HCT116 (cell line): ENCODE measurements around the gene POLR2H. TPM values are rescaled to one million over a fixed set of nuclear protein-coding genes. Genes with fewer than 3 reads are reported as not detected.

Source experiments
- ATAC-seq: fragments of 200-7000 bp; cut with Tn5 transposase; 2 replicates; pipeline ENCODE4 v1.9.1; 2020; ENCODE audit warnings: mild to moderate bottlenecking, moderate library complexity
- BruUV-seq: library from RNA; stranded (reverse); fragments of 400-500 nt; replicated peaks from 2 replicates; lab custom pipeline; 2021; lab: Mats Ljungman, UMichigan
- CTCF ChIA-PET: fragments of 300-600 bp; sonication (Branson Sonifier 250); formaldehyde crosslinking; loops from one replicate; lab custom pipeline; 2021; ENCODE audit warnings: antibody characterized with exemption; lab: Charles Lee
- POLR2A ChIA-PET: fragments of 300-600, 350-600 bp; sonication (Branson Sonifier 250); formaldehyde crosslinking; loops from one replicate; lab custom pipeline; 2021; ENCODE audit warnings: antibody characterized with exemption; lab: Charles Lee
- RAD21 ChIA-PET, 2 experiments: fragments of 300-600 bp; sonication (Branson Sonifier 250); formaldehyde crosslinking; loops; one replicate each; lab custom pipeline; 2023; ENCODE audit warnings: low total read pairs in 2 of 2; ENCODE audit not compliant: uncharacterized antibody in 2 of 2, unreplicated experiment in 2 of 2, low non-redundant PET in 1 of 2; lab: Charles Lee
- DNase-seq: peaks from one replicate; pipeline ENCODE4 v3.0.0-alpha.2; 2010; ENCODE audit warnings: low read depth, low spot score
- H2AFZ ChIP-seq: fragments of 200-600 bp; shearing (Covaris generic), sonication (generic); 2 replicates; pipeline ENCODE4 v1.6.1; 2017; ENCODE audit warnings: low read depth, mixed run types, mixed read lengths, antibody characterized with exemption, low read length; ENCODE audit not compliant: poor library complexity, severe bottlenecking
- H3K27ac ChIP-seq: 2 replicates; pipeline ENCODE4 v1.5.1; 2012; ENCODE audit warnings: low read depth, low read length
- H3K27me3 ChIP-seq: fragments of 200-600 bp; sonication (generic); 2 replicates; pipeline ENCODE4 v1.6.1; 2016; ENCODE audit warnings: mixed run types, low read length, mixed read lengths; ENCODE audit not compliant: insufficient read depth
- H3K36me3 ChIP-seq, 2 experiments: fragments of 200-500 bp in 1 of 2; fragments of 200-600 bp in 1 of 2; sonication (Bioruptor generic) in 1 of 2; sonication (generic) in 1 of 2; 2 replicates each; pipeline versions ENCODE4 v1.5.1 to v1.6.1; 2014 to 2016; ENCODE audit warnings: low read length in 2 of 2, inconsistent platforms in 1 of 2, mixed read lengths in 1 of 2, mixed run types in 1 of 2; ENCODE audit not compliant: insufficient read depth in 2 of 2, control insufficient read depth in 1 of 2
- H3K4me1 ChIP-seq, 2 experiments: fragments of 200-600 bp in 1 of 2; sonication (generic) in 1 of 2; 2 replicates each; pipeline versions ENCODE4 v1.5.1 to v1.6.1; 2012 to 2017; ENCODE audit warnings: low read length in 2 of 2, inconsistent platforms in 1 of 2, mild to moderate bottlenecking in 1 of 2, mixed read lengths in 1 of 2, mixed run types in 1 of 2, moderate library complexity in 1 of 2; ENCODE audit not compliant: insufficient read depth in 2 of 2, control insufficient read depth in 1 of 2
- H3K4me2 ChIP-seq: fragments of 200-600 bp; sonication (generic); 2 replicates; pipeline ENCODE4 v1.6.1; 2017; ENCODE audit warnings: mixed run types, low read length, mixed read lengths
- H3K4me3 ChIP-seq, 2 experiments: fragments of 200-600 bp in 1 of 2; sonication (generic) in 1 of 2; replicated peaks in 1 of 2; 2 replicates each; pipeline ENCODE4 v1.5.1; 2011 to 2016; ENCODE audit warnings: low read length in 2 of 2, control low read depth in 1 of 2, low read depth in 1 of 2, mild to moderate bottlenecking in 1 of 2, mixed read lengths in 1 of 2, mixed run types in 1 of 2
- H3K79me2 ChIP-seq: fragments of 200-600 bp; sonication (generic); 2 replicates; pipeline ENCODE4 v1.6.1; 2017; ENCODE audit warnings: mild to moderate bottlenecking, mixed run types, low read length, moderate library complexity, mixed read lengths; ENCODE audit not compliant: insufficient read depth
- H3K9ac ChIP-seq: fragments of 200-600 bp; sonication (generic); 2 replicates; pipeline ENCODE4 v1.6.1; 2016; ENCODE audit warnings: low read length, mixed read lengths
- H3K9me2 ChIP-seq: fragments of 200-600 bp; sonication (generic), shearing (Covaris generic); 2 replicates; pipeline ENCODE4 v1.6.1; 2017; ENCODE audit warnings: mixed run types, mild to moderate bottlenecking, moderate library complexity; ENCODE audit not compliant: insufficient read depth
- H3K9me3 ChIP-seq, 2 experiments: fragments of 200-500 bp in 1 of 2; fragments of 200-600 bp in 1 of 2; sonication (Bioruptor generic) in 1 of 2; sonication (generic) in 1 of 2; 2 replicates each; pipeline ENCODE4 v1.6.1; 2014 to 2017; ENCODE audit warnings: low read length in 2 of 2, mixed read lengths in 2 of 2, inconsistent platforms in 1 of 2, low read depth in 1 of 2, mild to moderate bottlenecking in 1 of 2, mixed run types in 1 of 2, moderate library complexity in 1 of 2; ENCODE audit not compliant: control insufficient read depth in 1 of 2, insufficient read depth in 1 of 2
- H4K20me1 ChIP-seq: fragments of 200-600 bp; sonication (generic), shearing (Covaris generic); 2 replicates; pipeline ENCODE4 v1.6.1; 2017; ENCODE audit warnings: mixed run types, mild to moderate bottlenecking, moderate library complexity; ENCODE audit not compliant: insufficient read depth
- EGR1 ChIP-seq: IDR thresholded peaks from 2 replicates; pipeline ENCODE4 v1.6.1; 2012; ENCODE audit warnings: low read depth
- EZH2 ChIP-seq: fragments of 200-600 bp; sonication (generic); IDR thresholded peaks from 2 replicates; pipeline ENCODE4 v1.6.1; 2017; ENCODE audit warnings: antibody characterized with exemption, mixed run types
- FOSL1 ChIP-seq: IDR thresholded peaks from 2 replicates; pipeline ENCODE4 v1.6.1; 2012; ENCODE audit warnings: low read depth
- POLR2A ChIP-seq: IDR thresholded peaks from 2 replicates; pipeline ENCODE4 v1.7.0; 2011; ENCODE audit warnings: borderline replicate concordance; ENCODE audit not compliant: insufficient read depth, insufficient read length; ENCODE audit errors: extremely low read depth
- POLR2AphosphoS5 ChIP-seq: IDR thresholded peaks from 2 replicates; pipeline ENCODE4 v1.6.1; 2011; ENCODE audit warnings: mild to moderate bottlenecking, low read depth, low read length, moderate library complexity
- RAD21 ChIP-seq: IDR thresholded peaks from 2 replicates; pipeline ENCODE4 v1.6.1; 2012; ENCODE audit warnings: low read depth, mild to moderate bottlenecking
- ZNF274 ChIP-seq: fragments of 200-500 bp; sonication (Bioruptor generic); IDR thresholded peaks from 2 replicates; pipeline ENCODE4 v1.6.1; 2014; ENCODE audit warnings: mild to moderate bottlenecking, low read depth, low read length, inconsistent platforms
- intact Hi-C: fragments of 100-400 bp; cut with micrococcal nuclease; formaldehyde crosslinking; loops from 2 replicates; pipeline ENCODE4 v1.10.0; 2022
- total RNA-seq: library from RNA; stranded (reverse); gene quantifications from one replicate; pipeline ENCODE4 v1.2.1, GENCODE V29; 2021; ENCODE audit not compliant: unreplicated experiment
- TF ChIP-seq, protein P1 (sequence below): IDR thresholded peaks from 2 replicates; pipeline ENCODE4 v1.6.1; 2011; ENCODE audit warnings: mild to moderate bottlenecking, low read length, moderate library complexity; ENCODE audit not compliant: insufficient replicate concordance; ENCODE audit errors: extremely low read depth
- TF ChIP-seq, protein P2 (sequence below): IDR thresholded peaks from 2 replicates; pipeline ENCODE4 v1.6.1; 2012; ENCODE audit warnings: low read depth
- TF ChIP-seq, protein P3 (sequence below), 3 experiments: fragments of 200-600 bp in 1 of 3; sonication (generic) in 1 of 3; IDR thresholded peaks in 2 of 3; conservative IDR thresholded peaks in 1 of 3; 2 replicates each; pipeline ENCODE4 v1.5.1; 2012 to 2017; ENCODE audit warnings: low read depth in 2 of 3, low read length in 2 of 3, antibody characterized with exemption in 1 of 3, borderline replicate concordance in 1 of 3, control low read depth in 1 of 3, mild to moderate bottlenecking in 1 of 3, mixed read lengths in 1 of 3, mixed run types in 1 of 3, moderate library complexity in 1 of 3; ENCODE audit not compliant: insufficient read depth in 1 of 3

The POLR2H gene
- total RNA-seq, 1 experiment from 2014 or later: 156 TPM

DNA sequence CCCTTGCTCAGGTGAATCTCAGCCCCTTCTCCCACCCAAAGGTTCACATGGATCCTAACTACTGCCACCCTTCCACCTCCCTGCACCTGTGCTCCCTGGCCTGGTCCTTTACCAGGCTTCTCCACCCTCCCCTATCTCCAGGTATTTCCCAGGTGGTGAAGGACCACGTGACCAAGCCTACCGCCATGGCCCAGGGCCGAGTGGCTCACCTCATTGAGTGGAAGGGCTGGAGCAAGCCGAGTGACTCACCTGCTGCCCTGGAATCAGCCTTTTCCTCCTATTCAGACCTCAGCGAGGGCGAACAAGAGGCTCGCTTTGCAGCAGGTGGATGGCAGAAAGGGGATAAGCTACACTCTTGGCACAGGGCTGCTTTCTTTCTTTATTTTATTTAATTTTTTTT, 19.6 kb upstream of the POLR2H start:
- DNase-seq: no peak
- no peak overlapping the region for H3K9ac ChIP-seq
- H3K27me3 ChIP-seq: no peaks in the 10 kb centered on the region
- ChIA-PET RAD21 (no interaction called here), POLR2A (no interaction called here), CTCF (no interaction called here)
- H3K9me3 ChIP-seq: no peaks in the 10 kb centered on the region
- no peaks in the 10 kb centered on the region for H3K9me2 ChIP-seq
- no peaks in the 10 kb centered on the region for H4K20me1 ChIP-seq
- H3K4me1 ChIP-seq: peaks cover 11 to 24% of the 10 kb centered on the region in 2 experiments
- no peak for TF ChIP-seq ZNF274
- no peak for TF ChIP-seq RAD21
- no peak for TF ChIP-seq POLR2AphosphoS5
- TF ChIP-seq, protein P1, sequence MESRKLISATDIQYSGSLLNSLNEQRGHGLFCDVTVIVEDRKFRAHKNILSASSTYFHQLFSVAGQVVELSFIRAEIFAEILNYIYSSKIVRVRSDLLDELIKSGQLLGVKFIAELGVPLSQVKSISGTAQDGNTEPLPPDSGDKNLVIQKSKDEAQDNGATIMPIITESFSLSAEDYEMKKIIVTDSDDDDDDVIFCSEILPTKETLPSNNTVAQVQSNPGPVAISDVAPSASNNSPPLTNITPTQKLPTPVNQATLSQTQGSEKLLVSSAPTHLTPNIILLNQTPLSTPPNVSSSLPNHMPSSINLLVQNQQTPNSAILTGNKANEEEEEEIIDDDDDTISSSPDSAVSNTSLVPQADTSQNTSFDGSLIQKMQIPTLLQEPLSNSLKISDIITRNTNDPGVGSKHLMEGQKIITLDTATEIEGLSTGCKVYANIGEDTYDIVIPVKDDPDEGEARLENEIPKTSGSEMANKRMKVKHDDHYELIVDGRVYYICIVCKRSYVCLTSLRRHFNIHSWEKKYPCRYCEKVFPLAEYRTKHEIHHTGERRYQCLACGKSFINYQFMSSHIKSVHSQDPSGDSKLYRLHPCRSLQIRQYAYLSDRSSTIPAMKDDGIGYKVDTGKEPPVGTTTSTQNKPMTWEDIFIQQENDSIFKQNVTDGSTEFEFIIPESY: no peak
- TF ChIP-seq, protein P2, sequence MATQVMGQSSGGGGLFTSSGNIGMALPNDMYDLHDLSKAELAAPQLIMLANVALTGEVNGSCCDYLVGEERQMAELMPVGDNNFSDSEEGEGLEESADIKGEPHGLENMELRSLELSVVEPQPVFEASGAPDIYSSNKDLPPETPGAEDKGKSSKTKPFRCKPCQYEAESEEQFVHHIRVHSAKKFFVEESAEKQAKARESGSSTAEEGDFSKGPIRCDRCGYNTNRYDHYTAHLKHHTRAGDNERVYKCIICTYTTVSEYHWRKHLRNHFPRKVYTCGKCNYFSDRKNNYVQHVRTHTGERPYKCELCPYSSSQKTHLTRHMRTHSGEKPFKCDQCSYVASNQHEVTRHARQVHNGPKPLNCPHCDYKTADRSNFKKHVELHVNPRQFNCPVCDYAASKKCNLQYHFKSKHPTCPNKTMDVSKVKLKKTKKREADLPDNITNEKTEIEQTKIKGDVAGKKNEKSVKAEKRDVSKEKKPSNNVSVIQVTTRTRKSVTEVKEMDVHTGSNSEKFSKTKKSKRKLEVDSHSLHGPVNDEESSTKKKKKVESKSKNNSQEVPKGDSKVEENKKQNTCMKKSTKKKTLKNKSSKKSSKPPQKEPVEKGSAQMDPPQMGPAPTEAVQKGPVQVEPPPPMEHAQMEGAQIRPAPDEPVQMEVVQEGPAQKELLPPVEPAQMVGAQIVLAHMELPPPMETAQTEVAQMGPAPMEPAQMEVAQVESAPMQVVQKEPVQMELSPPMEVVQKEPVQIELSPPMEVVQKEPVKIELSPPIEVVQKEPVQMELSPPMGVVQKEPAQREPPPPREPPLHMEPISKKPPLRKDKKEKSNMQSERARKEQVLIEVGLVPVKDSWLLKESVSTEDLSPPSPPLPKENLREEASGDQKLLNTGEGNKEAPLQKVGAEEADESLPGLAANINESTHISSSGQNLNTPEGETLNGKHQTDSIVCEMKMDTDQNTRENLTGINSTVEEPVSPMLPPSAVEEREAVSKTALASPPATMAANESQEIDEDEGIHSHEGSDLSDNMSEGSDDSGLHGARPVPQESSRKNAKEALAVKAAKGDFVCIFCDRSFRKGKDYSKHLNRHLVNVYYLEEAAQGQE: no peak
- no peak for TF ChIP-seq POLR2A
- TF ChIP-seq FOSL1: no peak
- TF ChIP-seq EZH2: no peak
- TF ChIP-seq, protein P3, sequence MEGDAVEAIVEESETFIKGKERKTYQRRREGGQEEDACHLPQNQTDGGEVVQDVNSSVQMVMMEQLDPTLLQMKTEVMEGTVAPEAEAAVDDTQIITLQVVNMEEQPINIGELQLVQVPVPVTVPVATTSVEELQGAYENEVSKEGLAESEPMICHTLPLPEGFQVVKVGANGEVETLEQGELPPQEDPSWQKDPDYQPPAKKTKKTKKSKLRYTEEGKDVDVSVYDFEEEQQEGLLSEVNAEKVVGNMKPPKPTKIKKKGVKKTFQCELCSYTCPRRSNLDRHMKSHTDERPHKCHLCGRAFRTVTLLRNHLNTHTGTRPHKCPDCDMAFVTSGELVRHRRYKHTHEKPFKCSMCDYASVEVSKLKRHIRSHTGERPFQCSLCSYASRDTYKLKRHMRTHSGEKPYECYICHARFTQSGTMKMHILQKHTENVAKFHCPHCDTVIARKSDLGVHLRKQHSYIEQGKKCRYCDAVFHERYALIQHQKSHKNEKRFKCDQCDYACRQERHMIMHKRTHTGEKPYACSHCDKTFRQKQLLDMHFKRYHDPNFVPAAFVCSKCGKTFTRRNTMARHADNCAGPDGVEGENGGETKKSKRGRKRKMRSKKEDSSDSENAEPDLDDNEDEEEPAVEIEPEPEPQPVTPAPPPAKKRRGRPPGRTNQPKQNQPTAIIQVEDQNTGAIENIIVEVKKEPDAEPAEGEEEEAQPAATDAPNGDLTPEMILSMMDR (IDR thresholded peaks at IDR 0.05 in 2 of 3, conservative IDR thresholded peaks at IDR 0.05 in 1 of 3; ENCODE audit: borderline replicate concordance in 1 of 3, insufficient read depth in 1 of 3, low read depth in 2 of 3, low read length in 2 of 3): no peak
- TF ChIP-seq EGR1: no peak
- peaks cover 5 to 9% of the 10 kb centered on the region in 2 experiments; a peak in 2 of 4 replicates for H3K36me3 ChIP-seq
- H3K79me2 ChIP-seq: peaks cover 14% of the 10 kb centered on the region; the same call in 1 of the 2 replicates
- BruUV-seq: no TSS peak
- intact Hi-C loops: no loop called here
- no peak overlapping the region for H3K4me2 ChIP-seq
- no peak for ATAC-seq
- no peak overlapping the region for H2AFZ ChIP-seq
- no peak overlapping the region for H3K4me3 ChIP-seq
- H3K27ac ChIP-seq: no peak overlapping the region
